ENCODE measurements around the gene KIF21B.

DNA sequence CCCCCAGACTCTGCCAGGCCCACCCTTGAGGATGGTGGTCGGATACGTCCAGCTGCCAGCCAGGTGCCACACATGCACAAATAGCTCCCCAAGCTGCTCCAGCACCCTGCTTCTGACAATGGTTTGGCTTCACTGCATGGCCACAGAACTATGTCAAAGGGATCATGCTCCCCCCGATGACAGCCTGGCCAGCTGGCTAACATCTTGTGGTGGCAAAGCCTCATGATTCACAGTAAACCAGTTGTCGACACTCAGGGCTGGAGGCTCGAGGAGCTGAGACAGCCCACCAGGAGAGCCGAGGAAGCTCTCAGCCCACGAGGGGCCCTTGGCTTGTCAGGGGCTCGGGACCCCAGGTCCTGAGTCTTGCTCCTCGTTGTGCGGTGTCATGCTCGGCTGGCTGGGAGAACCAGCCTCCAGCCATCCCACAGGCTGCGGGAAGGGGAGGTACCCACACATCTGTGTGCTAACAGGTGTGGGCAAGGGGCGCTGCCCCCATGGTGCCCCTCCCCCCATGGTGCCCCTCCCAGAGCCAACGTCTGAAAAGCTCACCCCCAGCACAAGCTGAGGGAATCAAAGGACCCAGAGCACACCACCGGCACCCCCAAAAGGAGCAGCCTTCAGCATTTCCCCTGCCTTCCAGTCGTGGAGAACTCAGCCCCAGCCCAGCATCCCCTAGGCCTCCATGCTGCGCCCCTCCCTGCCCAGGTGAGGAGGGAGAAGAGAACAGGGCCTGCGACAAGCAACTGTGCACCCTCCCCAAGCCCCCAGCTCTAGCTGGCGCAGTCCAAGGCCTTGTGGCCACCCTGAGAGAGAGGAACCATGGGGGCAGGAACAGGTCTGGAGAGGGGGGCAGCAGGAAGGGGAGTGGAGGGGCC is 41.2 kb downstream of the KIF21B start:
- TF ChIP-seq, protein P1, sequence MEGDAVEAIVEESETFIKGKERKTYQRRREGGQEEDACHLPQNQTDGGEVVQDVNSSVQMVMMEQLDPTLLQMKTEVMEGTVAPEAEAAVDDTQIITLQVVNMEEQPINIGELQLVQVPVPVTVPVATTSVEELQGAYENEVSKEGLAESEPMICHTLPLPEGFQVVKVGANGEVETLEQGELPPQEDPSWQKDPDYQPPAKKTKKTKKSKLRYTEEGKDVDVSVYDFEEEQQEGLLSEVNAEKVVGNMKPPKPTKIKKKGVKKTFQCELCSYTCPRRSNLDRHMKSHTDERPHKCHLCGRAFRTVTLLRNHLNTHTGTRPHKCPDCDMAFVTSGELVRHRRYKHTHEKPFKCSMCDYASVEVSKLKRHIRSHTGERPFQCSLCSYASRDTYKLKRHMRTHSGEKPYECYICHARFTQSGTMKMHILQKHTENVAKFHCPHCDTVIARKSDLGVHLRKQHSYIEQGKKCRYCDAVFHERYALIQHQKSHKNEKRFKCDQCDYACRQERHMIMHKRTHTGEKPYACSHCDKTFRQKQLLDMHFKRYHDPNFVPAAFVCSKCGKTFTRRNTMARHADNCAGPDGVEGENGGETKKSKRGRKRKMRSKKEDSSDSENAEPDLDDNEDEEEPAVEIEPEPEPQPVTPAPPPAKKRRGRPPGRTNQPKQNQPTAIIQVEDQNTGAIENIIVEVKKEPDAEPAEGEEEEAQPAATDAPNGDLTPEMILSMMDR (conservative IDR thresholded peaks at IDR 0.05), result no peak
- no peak for TF ChIP-seq ZFX (IDR thresholded peaks at IDR 0.05)
